H9 (cell line): ENCODE measurements around the gene C16orf86. TPM values are rescaled to one million over a fixed set of nuclear protein-coding genes. Genes with fewer than 3 reads are reported as not detected.

Source experiments
- DNase-seq: peaks from one replicate; pipeline ENCODE4 v3.0.0-alpha.2; 2017
- H2AFZ ChIP-seq: one replicate; pipeline ENCODE4 v1.6.1; 2013; ENCODE audit warnings: mild to moderate bottlenecking, low read length, control low read depth, moderate library complexity
- H2AK5ac ChIP-seq: 2 replicates; pipeline ENCODE4 v1.6.1; 2013; ENCODE audit warnings: low read length, control low read depth, mixed read lengths; ENCODE audit not compliant: insufficient read length
- H2BK120ac ChIP-seq: one replicate; pipeline ENCODE4 v1.6.1; 2013; ENCODE audit warnings: low read depth, mild to moderate bottlenecking, low read length, control low read depth, inconsistent platforms; ENCODE audit not compliant: poor library complexity, severe bottlenecking
- H2BK12ac ChIP-seq: 2 replicates; pipeline ENCODE4 v1.6.1; 2013; ENCODE audit warnings: low read length, control low read depth, mixed read lengths, low read depth; ENCODE audit not compliant: insufficient read length
- H2BK15ac ChIP-seq: 2 replicates; pipeline ENCODE4 v1.6.1; 2013; ENCODE audit warnings: low read depth, low read length, control low read depth
- H2BK20ac ChIP-seq: one replicate; pipeline ENCODE4 v1.6.1; 2013; ENCODE audit warnings: low read depth, mild to moderate bottlenecking, low read length, control low read depth, inconsistent platforms; ENCODE audit not compliant: poor library complexity, severe bottlenecking
- H2BK5ac ChIP-seq: 2 replicates; pipeline ENCODE4 v1.6.1; 2013; ENCODE audit warnings: low read length, control low read depth, mixed read lengths; ENCODE audit not compliant: insufficient read length
- H3K14ac ChIP-seq: 2 replicates; pipeline ENCODE4 v1.6.1; 2013; ENCODE audit warnings: low read length, control low read depth; ENCODE audit not compliant: insufficient read depth
- H3K18ac ChIP-seq: 2 replicates; pipeline ENCODE4 v1.6.1; 2013; ENCODE audit warnings: low read depth, mild to moderate bottlenecking, mixed read lengths, low read length, control low read depth; ENCODE audit not compliant: insufficient read length
- H3K23ac ChIP-seq: 2 replicates; pipeline ENCODE4 v1.6.1; 2013; ENCODE audit warnings: low read length, control low read depth, mixed read lengths, low read depth; ENCODE audit not compliant: insufficient read length
- H3K23me2 ChIP-seq: 2 replicates; pipeline ENCODE4 v1.6.1; 2013; ENCODE audit warnings: low read depth, mild to moderate bottlenecking, mixed read lengths, low read length, control low read depth; ENCODE audit not compliant: insufficient read length, poor library complexity, severe bottlenecking
- H3K27ac ChIP-seq: 2 replicates; pipeline ENCODE4 v1.5.1; 2013; ENCODE audit warnings: low read length, control low read depth, mixed read lengths, low read depth; ENCODE audit not compliant: insufficient read length
- H3K27me3 ChIP-seq: 2 replicates; pipeline ENCODE4 v1.6.1; 2013; ENCODE audit warnings: low read length, control low read depth, inconsistent platforms; ENCODE audit not compliant: insufficient read depth
- H3K4ac ChIP-seq: 2 replicates; pipeline ENCODE4 v1.6.1; 2013; ENCODE audit warnings: low read depth, mild to moderate bottlenecking, control low read depth, inconsistent platforms, low read length, moderate library complexity
- H3K4me1 ChIP-seq: 2 replicates; pipeline ENCODE4 v1.6.1; 2013; ENCODE audit warnings: low read length, control low read depth, inconsistent platforms; ENCODE audit not compliant: insufficient read depth
- H3K4me2 ChIP-seq: 2 replicates; pipeline ENCODE4 v1.6.1; 2013; ENCODE audit warnings: low read length, control low read depth, mixed read lengths; ENCODE audit not compliant: insufficient read length, insufficient read depth
- H3K56ac ChIP-seq: 2 replicates; pipeline ENCODE4 v1.6.1; 2013; ENCODE audit warnings: low read depth, mild to moderate bottlenecking, mixed read lengths, low read length, control low read depth; ENCODE audit not compliant: insufficient read length
- H3K79me1 ChIP-seq: 2 replicates; pipeline ENCODE4 v1.6.1; 2013; ENCODE audit warnings: low read depth, mild to moderate bottlenecking, moderate library complexity, low read length, control low read depth, inconsistent platforms; ENCODE audit not compliant: insufficient read depth, poor library complexity, severe bottlenecking
- H3K79me2 ChIP-seq: 2 replicates; pipeline ENCODE4 v1.6.1; 2013; ENCODE audit warnings: low read length, control low read depth, inconsistent platforms; ENCODE audit not compliant: insufficient read depth
- H3K9ac ChIP-seq: 2 replicates; pipeline ENCODE4 v1.6.1; 2013; ENCODE audit warnings: low read length, control low read depth, mixed read lengths; ENCODE audit not compliant: insufficient read length; ENCODE audit errors: extremely low read depth
- H3K9me3 ChIP-seq: one replicate; pipeline ENCODE4 v1.6.1; 2013; ENCODE audit warnings: low read depth, low read length, inconsistent platforms; ENCODE audit not compliant: control insufficient read depth
- H3T11ph ChIP-seq: one replicate; pipeline ENCODE4 v1.6.1; 2013; ENCODE audit warnings: mild to moderate bottlenecking, low read length, control low read depth, inconsistent platforms
- H4K20me1 ChIP-seq: one replicate; pipeline ENCODE4 v1.6.1; 2013; ENCODE audit not compliant: control insufficient read depth, insufficient read length, insufficient read depth
- H4K5ac ChIP-seq: 2 replicates; pipeline ENCODE4 v1.6.1; 2013; ENCODE audit warnings: low read depth, mild to moderate bottlenecking, mixed read lengths, low read length, control low read depth; ENCODE audit not compliant: insufficient read length
- H4K8ac ChIP-seq: replicated peaks from 2 replicates; pipeline ENCODE4 v1.6.1; 2013; ENCODE audit warnings: low read length, control low read depth, mixed read lengths, low read depth; ENCODE audit not compliant: insufficient read length
- H4K91ac ChIP-seq: 2 replicates; pipeline ENCODE4 v1.6.1; 2013; ENCODE audit warnings: low read depth, mild to moderate bottlenecking, moderate library complexity, mixed read lengths, low read length, control low read depth; ENCODE audit not compliant: insufficient read length
- H3K27ac Mint-ChIP-seq, 3 experiments: 2 replicates in 2 of 3; 3 replicates in 1 of 3; pipeline ENCODE4 v1.8.0; 2020 to 2021; ENCODE audit warnings: mixed read lengths in 3 of 3, mild to moderate bottlenecking in 1 of 3, moderate library complexity in 1 of 3
- H3K27me3 Mint-ChIP-seq: 2 replicates; pipeline ENCODE4 v1.8.0; 2021; ENCODE audit warnings: low read depth, mild to moderate bottlenecking, moderate library complexity, mixed read lengths
- H3K36me3 Mint-ChIP-seq, 3 experiments: 2 replicates in 2 of 3; 3 replicates in 1 of 3; pipeline ENCODE4 v1.8.0; 2020 to 2021; ENCODE audit warnings: low read depth in 3 of 3, mixed read lengths in 3 of 3; ENCODE audit not compliant: insufficient read depth in 1 of 3
- H3K4me1 Mint-ChIP-seq, 2 experiments: 2 replicates each; pipeline ENCODE4 v1.8.0; 2020; ENCODE audit warnings: mixed read lengths in 2 of 2
- H3K4me3 Mint-ChIP-seq, 2 experiments: 2 replicates in 1 of 2; 3 replicates in 1 of 2; pipeline ENCODE4 v1.8.0; 2020 to 2021; ENCODE audit warnings: mild to moderate bottlenecking in 2 of 2, mixed read lengths in 2 of 2, moderate library complexity in 1 of 2
- H3K9me3 Mint-ChIP-seq, 2 experiments: 2 replicates in 1 of 2; 3 replicates in 1 of 2; pipeline ENCODE4 v1.8.0; 2020; ENCODE audit warnings: mild to moderate bottlenecking in 2 of 2, mixed read lengths in 2 of 2, moderate library complexity in 1 of 2
- CTCF ChIP-seq: fragments of 200-600 bp; sonication (generic); conservative IDR thresholded peaks from 3 replicates; pipeline ENCODE4 v1.8.0; 2021; ENCODE audit warnings: antibody characterized with exemption, mild to moderate bottlenecking
- WGBS: extraction: QIAGEN DNeasy Blood & Tissue Kit; methylation state at CpG from one replicate; pipeline ENCODE4 v1.1.7; 2013; ENCODE audit warnings: missing lambda C conversion rate, low lambda C conversion rate, mixed read lengths; ENCODE audit not compliant: insufficient read length; ENCODE audit errors: extremely low coverage; 5-methylcytosine and 5-hydroxymethylcytosine counted together
- total RNA-seq: library from RNA; stranded (reverse); gene quantifications from 2 replicates; pipeline ENCODE4 v1.2.1, GENCODE V29; 2021

C16orf86 gene
- total RNA-seq, 1 experiment from 2014 or later: 1.5 TPM

GRCh38 chr16:67648088-67648763 lies 18.4 kb upstream of the C16orf86 start:
- Histone ChIP-seq H4K5ac (no peak overlapping the region), H3K27ac (no peak overlapping the region), H2AFZ (no peak overlapping the region), H3K18ac (no peak overlapping the region), H3K79me1 (no peaks in the 10 kb centered on the region), H3K9ac (no peak overlapping the region), H4K20me1 (no peaks in the 10 kb centered on the region), H3K23me2 (peaks cover 9% of the 10 kb centered on the region), H3T11ph (no peak overlapping the region), H4K91ac (no peak overlapping the region), H2BK120ac (no peak overlapping the region), H3K14ac (no peak overlapping the region), H2BK5ac (no peak overlapping the region), H2BK20ac (no peak overlapping the region), H3K56ac (no peak overlapping the region), H3K79me2 (no peaks in the 10 kb centered on the region), H3K4ac (no peak overlapping the region), H2BK15ac (no peak overlapping the region), H2AK5ac (no peak overlapping the region), H3K23ac (no peak overlapping the region), H2BK12ac (no peak overlapping the region), H4K8ac (no peak overlapping the region), H3K9me3 (no peaks in the 10 kb centered on the region), H3K27me3 (no peaks in the 10 kb centered on the region; the same call in 1 of the 2 replicates), H3K4me1 (no peaks in the 10 kb centered on the region), H3K4me2 (no peak overlapping the region)
- Mint-ChIP-seq H3K4me3 (no peak overlapping the region), H3K4me1 (peaks cover 3 to 9% of the 10 kb centered on the region in 2 experiments; a peak in 3 of 4 replicates), H3K9me3 (no peaks in the 10 kb centered on the region), H3K27me3 (peaks cover 9% of the 10 kb centered on the region), H3K27ac (no peak overlapping the region; a peak in 1 of 7 replicates), H3K36me3 (peaks cover 6 to 28% (median 25%) of the 10 kb centered on the region in 3 experiments; a peak in 6 of 7 replicates)
- DNase-seq: peak; percentile 70
- TF ChIP-seq CTCF: no peak
- WGBS: no CpG with 5 or more reads among the region's 65 CpGs
